ENCODE results near the gene FHIP1B. TPM values are rescaled to one million over a fixed set of nuclear protein-coding genes. Genes with fewer than 3 reads are reported as not detected.

The FHIP1B gene
- total and polyA plus RNA-seq, 2 of the 4 experiments (the other 2 are of a cell fraction): 5.9 to 30.2 TPM

DNA sequence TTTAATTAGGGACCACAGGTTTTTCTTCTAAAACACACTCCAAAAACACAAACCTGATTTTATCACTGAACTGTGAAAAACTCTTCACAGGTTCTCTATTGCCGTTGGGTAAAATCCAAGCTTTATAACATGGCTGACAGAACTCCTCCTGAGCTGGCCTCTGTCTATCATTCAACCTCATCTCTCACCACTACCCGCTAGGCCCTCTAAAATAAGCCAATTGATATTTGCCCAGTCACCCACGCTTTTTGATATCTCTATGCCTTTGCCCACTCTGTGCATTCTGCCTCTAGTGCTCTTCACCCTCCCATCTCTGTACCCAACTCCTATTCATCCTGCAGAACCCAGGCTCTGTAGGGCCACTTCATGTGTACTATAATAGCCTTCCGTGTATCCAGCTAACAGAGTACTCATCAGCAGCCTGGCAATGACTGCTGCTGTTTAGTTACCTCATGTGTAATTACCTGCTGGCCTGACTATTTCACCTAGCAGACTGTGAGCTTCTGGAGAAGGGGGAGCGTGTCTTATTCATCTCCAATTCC is 3.4 kb upstream of the FHIP1B start:
- dilution Hi-C loops (cut with HindIII; ENCODE audit: low sequenced_read_pairs, unreplicated experiment) (no loop called here), intact Hi-C loops (cut with micrococcal nuclease) (no loop called here), in situ Hi-C loops (cut with MboI; ENCODE audit: low sequenced_read_pairs) (no loop called here)
- Histone ChIP-seq H2BK15ac (ENCODE audit: low read depth, low read length) (no peak overlapping the region), H3K56ac (ENCODE audit: extremely low read depth, insufficient read depth, low read length) (no peak overlapping the region), H4K8ac (ENCODE audit: low read depth in 2 of 2, low read length in 2 of 2) (no peak overlapping the region), H3K23ac (ENCODE audit: low read depth, low read length) (no peak overlapping the region), H2BK20ac (ENCODE audit: low read depth, low read length) (no peak overlapping the region), H3K9me1 (ENCODE audit: insufficient read depth, low read length) (0 out of 2 replicates have a peak, but pooled peaks cover 6% of the 10 kb centered on the region), H2BK5ac (ENCODE audit: low read depth, low read length, poor library complexity, severe bottlenecking) (no peak overlapping the region), H3K4me1 (ENCODE audit: control insufficient read depth, insufficient read depth, low read length) (no peaks in the 10 kb centered on the region), H3K18ac (ENCODE audit: low read depth, low read length) (no peak overlapping the region), H4K20me1 (ENCODE audit: insufficient read depth, low read length) (no peaks in the 10 kb centered on the region), H4K91ac (ENCODE audit: insufficient read depth, low read depth, low read length) (no peak overlapping the region), H3K14ac (replicated peaks; ENCODE audit: low read depth, low read length) (no peak overlapping the region), H3K27ac (ENCODE audit: insufficient read depth, low read length) (no peak overlapping the region), H3K36me3 (ENCODE audit: control insufficient read depth, insufficient read depth, low read length) (no peaks in the 10 kb centered on the region), H2AK9ac (replicated peaks; ENCODE audit: low read depth, low read length, poor library complexity) (no peak overlapping the region), H4K5ac (ENCODE audit: low read depth, low read length) (no peak overlapping the region), H3K9ac (ENCODE audit: low read depth, low read length) (no peak overlapping the region), H3K4ac (ENCODE audit: low read depth, low read length) (no peak overlapping the region), H3K4me3 (ENCODE audit: insufficient read depth, low read depth, low read length) (no peak overlapping the region), H3K4me2 (ENCODE audit: low read depth, low read length) (no peak overlapping the region), H3K27me3 (ENCODE audit: control insufficient read depth, insufficient read depth, low read length) (peaks cover 19% of the 10 kb centered on the region), H2AK5ac (ENCODE audit: low read depth, low read length) (no peak overlapping the region), H2AFZ (replicated peaks; ENCODE audit: low read length, poor library complexity) (no peak overlapping the region), H3K9me3 (ENCODE audit: control insufficient read depth, insufficient read depth, low read length) (no peaks in the 10 kb centered on the region), H2BK120ac (ENCODE audit: low read depth, low read length) (no peak overlapping the region), H3K79me1 (ENCODE audit: low read depth in 1 of 2, low read length in 2 of 2) (peaks cover 14 to 17% of the 10 kb centered on the region in 2 experiments)
- ATAC-seq (ENCODE audit: low read depth) (no peak), DNase-seq (no peak)
- ChIA-PET CTCF (interaction anchor here (0.6 to 1.9 kb wide), 3 partner anchors 13 to 125 kb away, joined by 3 to 4 read pairs (median 3); no protein-coding TSS in a partner anchor), POLR2A (ENCODE audit: unreplicated experiment) (no interaction called here)
- no TSS peak for BruUV-seq (replicated peaks)
- TF ChIP-seq, protein P1, sequence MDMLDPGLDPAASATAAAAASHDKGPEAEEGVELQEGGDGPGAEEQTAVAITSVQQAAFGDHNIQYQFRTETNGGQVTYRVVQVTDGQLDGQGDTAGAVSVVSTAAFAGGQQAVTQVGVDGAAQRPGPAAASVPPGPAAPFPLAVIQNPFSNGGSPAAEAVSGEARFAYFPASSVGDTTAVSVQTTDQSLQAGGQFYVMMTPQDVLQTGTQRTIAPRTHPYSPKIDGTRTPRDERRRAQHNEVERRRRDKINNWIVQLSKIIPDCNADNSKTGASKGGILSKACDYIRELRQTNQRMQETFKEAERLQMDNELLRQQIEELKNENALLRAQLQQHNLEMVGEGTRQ (IDR thresholded peaks at IDR 0.05; ENCODE audit: low read depth, low read length): no peak
- TF ChIP-seq BHLHE40 (IDR thresholded peaks at IDR 0.05; ENCODE audit: low read depth, low read length) (no peak), CEBPB (IDR thresholded peaks at IDR 0.05; ENCODE audit: low read depth, low read length) (no peak), MAFK (IDR thresholded peaks at IDR 0.05; ENCODE audit: low read depth, low read length) (no peak)
- 78% methylated on average over 3 of the region's 5 CpGs; no CpG with 5 or more reads in 1 of the 2 experiments for WGBS, 2 experiments (ENCODE audit: extremely low coverage in 2 of 2, insufficient read length in 1 of 2)

Data from IMR-90 (cell line).